T-helper 2 cell (primary cell): ENCODE data around the gene CFAP210.

Source experiments
- DNase-seq, 5 experiments: peaks; one replicate each; pipeline versions ENCODE4 v3.0.0 to v3.0.0-alpha.2; 2012 to 2022
- total RNA-seq, 2 donors: gene quantifications; one replicate each; lab custom pipeline; 2026; lab: John Stamatoyannopoulos, UW

CFAP210 gene
- 4.9 to 5.0 reads per million in 2 donors for total RNA-seq

- DNase-seq, result peak; percentile 93 to 100 (median 98)
Measured at GRCh38 chr2:169694113-169694893, at the start of gene CFAP210, which contains the start of gene PHOSPHO2. CFAP210 (minus strand) TSS chr2:169694405; CDS start chr2:169694327, 78 bp downstream. PHOSPHO2 (plus strand) TSS chr2:169694469; CDS start chr2:169700972, 6,503 bp downstream.

DNA sequence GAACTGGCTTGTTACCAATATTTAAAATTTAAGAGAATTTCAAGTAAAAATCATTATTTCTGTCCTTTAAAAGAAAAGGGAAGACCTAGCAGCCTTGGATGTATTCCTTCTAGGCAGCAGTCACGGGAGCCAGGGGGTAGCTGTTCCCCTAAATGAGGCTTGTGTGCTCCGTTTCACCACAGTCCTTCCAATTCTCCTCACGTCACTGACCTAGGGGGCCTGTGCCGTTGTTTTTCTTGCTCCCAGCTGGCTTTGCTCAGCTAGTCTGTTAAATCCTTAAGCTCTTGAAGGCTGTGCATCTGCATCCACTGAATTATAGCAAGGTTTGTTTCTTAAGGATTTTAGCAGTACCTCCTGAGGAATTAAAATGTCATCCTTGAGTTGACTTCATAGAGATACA is 49.3 kb upstream of the CFAP210 start:
- DNase-seq, result no peak

DNA sequence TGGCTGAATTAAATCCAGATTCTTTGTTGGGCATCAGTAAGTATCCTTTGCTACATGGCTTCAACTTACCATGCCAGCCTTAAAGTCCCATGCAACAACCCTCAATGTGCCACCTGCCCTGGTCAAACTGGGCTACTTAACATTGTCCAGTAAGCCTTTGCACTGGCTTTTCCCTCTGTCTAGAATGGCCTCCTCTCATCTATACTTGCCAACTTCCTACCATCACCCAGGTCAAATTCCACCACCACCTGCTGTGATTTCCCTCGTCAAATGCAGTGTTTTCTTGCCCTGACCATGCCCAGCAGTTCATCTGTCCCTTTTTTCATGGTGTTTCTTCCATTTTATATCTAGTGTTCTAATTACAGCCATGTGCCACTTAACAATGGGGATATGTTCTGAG is 45.1 kb upstream of the CFAP210 start:
- no peak for DNase-seq

DNA sequence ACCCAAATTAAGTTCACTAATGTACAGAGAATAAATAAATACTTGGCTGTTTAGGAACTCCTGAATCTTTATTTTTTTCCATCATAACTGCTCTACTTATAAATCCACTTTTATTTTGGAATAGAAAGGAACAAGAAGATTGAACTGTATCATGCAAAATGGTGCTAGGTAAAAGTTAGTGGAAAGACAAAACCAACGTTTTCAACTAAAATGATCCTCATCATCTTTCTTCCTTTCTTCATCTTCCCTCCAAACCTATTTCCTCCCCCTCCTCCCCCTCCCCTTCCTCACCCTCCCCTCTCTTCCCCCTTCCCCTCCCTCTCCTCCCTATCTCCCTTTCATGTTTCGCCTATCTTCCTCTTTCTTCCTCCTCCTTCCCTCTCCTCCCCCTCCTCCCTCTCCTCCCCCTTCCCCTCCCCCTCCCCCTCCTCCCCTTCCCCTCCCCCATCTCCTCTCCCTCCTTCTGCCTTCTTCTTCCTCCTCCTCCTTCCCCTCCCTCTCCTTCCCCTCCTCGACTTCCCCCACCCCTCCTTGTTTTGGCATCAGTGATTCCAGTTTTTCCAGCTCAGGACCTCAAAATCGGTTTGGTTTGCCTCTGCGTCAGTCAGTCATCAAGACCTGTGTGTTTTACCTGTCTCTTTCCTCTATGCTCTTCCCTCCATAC is 44.5 kb upstream of the CFAP210 start:
- no peak for DNase-seq

DNA sequence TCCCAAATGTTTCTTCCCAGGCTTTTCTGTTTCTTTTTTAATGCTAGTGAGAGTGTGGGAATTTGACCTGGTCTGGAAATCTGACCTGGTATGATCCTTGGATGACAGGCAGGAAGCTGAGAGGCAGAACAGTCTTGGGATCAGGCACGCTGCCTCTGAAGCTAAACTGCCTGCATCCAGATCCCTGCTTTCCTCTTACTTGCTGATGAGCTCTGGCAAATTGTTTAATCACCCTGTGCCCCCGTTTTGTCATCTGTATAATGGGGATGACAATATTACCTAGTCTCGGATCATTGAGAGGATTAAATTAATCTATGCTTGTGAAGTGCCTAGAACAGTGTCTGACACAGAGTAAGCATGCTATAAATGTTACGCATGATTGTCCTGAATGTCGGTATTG is 42.7 kb upstream of the CFAP210 start:
- DNase-seq, result no peak

DNA sequence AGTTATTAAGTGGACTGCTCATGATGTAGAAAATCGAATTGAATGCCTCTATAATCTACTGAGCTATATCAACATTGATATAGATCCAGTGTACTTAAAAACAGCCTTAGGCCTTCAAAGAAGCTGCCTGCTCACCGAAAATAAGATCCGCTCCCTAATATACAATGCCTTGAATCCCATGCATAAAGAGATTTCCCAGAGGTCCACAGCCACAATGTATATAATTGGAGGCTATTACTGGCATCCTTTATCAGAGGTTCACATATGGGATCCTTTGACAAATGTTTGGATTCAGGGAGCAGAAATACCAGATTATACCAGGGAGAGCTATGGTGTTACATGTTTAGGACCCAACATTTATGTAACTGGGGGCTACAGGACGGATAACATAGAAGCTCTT is 41.4 kb upstream of the CFAP210 start:
- no peak for DNase-seq

DNA sequence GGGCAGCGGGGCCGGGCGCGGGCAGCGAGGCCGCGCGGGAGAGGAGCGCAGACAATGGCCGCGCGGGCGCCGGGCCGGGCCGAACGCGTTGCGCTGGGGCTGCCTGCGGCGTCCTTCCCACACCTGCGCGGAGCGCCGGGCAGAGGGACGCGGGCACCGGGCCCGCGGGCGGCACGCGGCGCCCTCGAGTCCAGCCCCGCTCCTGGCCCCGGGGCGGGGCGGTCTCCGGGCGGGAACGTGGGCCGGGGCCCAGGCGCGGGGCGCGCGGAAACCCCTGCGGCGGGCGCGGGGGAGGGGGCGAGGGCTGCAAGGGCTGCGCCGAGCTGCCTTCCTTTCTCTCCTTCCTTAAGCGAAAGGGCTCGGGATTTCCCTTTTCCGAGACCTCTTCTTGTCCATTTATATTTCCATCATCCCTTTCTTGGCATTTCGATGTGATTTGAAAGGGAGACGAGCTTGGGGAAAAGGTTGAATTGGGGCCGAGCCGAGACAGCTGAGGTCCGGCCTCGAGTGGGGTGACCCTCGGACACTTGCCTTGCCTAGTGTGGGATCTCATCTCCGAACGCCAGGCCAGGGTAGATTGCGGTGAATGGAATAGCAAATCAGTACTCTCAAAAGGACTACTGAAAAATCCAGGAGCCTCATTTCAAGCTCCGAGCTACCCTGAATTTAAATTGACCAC is 40.1 kb upstream of the CFAP210 start:
- DNase-seq, result peak in 1 of 5 experiments; percentile 35

- DNase-seq, result peak in 1 of 5 experiments; percentile 9
Measured at GRCh38 chr2:169732583-169733358, 38.6 kb upstream of the CFAP210 start.

DNA sequence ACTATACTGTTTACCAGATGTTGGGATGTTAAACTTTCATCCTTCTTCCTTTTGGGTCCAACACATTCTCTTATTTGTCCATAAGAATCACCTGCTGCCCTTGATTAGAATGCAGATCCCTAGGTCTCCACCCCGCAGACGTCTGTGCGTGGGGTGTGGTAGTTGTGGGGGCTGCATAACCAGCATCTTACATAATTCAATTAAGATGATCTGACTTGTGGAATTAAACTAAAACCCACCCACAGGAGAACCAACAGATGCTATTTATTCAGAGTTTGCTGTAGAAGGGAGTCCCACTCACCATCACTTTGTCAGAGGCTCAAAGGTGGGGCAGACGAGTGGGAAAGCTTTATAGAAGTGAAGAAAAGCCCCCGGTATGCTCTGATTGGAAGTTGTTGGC is 37.9 kb upstream of the CFAP210 start:
- DNase-seq, result no peak

GRCh38 chr2:169729274-169729605 is 35.0 kb upstream of the CFAP210 start:
- no peak for DNase-seq

DNA sequence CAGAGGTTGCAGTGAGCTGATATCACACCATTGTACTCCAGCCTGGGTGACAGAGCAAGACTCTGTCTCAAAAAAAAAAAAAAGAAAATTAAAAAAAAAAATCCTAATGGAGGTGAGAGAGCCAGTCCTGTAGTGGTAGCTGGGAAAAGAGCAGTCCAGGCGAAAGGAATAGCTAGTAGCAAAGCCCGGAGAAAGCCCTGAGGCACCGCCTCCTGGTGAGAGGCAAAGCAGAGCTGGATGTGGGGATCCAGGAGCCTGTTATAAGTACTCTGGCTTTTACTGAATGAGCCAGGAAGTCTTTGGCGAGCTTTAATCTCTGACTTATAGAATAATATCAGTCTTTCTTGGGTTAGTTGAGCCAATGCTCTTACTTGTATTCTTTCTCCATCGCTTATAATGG is 32.9 kb upstream of the CFAP210 start:
- DNase-seq, result no peak

DNA sequence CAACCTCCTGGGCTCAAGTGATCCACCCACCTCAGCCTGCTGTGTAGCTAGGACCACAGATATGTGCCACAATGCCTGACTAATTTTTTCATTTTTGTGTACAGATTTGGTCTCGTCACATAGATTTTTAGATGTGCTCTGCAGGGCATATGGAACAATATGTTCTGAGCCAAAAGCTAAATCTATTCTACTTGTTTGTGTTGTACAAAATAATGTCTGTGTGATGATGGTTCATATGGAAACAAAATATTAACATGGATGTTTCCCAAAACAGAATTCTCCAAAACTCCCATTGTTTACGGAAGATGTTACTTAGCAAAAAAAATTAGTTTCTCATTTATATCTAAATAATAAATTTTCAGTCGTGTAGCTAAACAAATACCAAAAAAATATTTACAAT is 26.8 kb upstream of the CFAP210 start:
- DNase-seq, result no peak

DNA sequence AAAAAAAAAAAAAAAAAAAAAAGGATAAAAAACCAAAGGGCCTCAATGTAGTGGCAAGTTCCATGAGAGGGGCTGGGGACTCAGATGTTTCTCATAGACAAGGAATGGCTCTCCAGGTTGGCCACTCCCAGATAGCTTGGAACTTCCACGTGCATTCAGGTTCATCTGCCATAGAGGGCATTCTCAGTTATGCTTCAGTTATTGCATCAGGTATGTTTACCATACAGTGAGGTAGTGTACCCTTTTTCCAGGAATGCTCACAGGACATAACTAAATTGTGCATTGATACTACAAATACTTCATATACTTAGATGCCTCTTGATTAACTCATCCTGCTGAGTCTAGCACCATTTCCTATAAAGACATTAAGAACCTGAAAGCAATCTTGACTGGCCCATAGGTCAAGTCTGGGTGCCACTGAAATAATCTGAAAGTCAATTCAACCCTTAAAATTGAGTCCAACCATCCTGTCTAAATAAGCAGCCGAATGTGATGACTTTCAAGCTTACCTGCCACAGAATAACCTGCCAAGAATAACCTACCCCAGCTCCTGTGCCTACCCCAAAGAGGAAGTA is 24.8 kb upstream of the CFAP210 start:
- DNase-seq, result no peak

GRCh38 chr2:169717691-169718063 is 23.5 kb upstream of the CFAP210 start:
- no peak for DNase-seq

DNA sequence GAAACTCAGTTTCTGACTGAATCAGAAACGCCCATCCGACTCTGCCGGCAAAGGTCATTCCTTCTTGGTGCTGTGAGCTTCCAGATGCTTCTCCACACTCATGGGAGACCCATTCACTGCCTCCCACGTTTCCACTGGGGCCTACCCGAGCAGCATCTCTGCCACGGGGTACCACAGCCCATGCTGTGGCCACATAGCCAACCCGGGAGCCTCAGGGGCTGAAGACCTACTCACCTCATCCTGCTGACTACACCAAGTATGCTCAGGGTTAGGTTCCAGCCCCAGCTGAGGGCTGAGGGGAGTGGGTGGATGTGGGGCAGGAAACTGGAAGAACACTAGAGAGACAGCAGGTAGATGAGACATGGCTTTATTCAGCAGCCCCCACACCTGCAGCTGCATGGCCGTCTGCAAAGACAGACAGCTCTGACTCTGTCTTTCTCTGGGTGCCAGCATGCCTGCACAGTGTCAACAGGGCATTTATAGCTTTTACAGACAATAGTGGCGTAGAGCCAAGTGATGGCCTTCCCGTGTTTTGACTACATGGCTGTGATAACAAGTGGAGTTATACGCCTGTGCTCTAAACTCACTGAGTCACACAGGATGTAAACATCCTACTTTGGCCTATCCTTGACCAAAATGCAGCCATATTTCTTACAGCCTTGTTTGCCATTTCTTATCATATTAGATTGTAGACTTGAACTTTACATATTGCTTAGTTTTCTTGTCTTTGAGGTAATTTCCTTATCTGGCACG is 22.9 kb upstream of the CFAP210 start:
- DNase-seq, result no peak

DNA sequence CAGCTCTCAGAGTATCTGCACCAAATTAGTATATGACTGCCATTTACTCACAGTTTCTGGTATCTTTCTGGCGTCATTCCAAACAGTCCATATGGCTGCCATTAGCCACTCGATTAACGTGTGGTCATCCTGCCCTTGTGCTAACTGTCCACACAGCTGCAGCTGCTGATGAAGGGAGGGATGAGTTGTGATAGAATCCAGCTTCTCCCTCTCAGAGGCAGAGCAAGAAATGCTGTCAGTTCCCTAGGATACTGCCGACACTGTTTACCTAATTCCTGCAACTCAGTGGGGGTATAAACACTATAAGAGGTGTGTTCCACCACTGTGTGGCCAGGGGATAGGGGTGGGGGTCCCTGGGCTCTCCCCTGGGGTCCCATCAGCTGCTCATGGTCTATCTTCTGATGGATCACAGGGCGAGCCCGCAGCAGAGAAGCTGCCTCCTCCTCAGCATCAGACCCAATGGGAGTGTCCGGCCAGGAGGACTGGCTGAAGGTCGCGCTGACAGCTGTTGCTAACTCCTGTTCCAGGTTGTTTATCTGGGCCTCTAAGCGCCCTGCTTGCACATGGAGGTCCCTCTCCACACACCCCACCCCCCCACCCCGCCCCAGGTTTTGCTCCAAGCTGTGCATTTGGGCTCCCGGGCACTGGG is 22.2 kb upstream of the CFAP210 start:
- no peak for DNase-seq

GRCh38 chr2:169715379-169716237 is 21.4 kb upstream of the CFAP210 start:
- peak in 1 of 5 experiments; percentile 24 for DNase-seq

- DNase-seq, result no peak
Measured at GRCh38 chr2:169714699-169715098, 20.5 kb upstream of the CFAP210 start.

DNA sequence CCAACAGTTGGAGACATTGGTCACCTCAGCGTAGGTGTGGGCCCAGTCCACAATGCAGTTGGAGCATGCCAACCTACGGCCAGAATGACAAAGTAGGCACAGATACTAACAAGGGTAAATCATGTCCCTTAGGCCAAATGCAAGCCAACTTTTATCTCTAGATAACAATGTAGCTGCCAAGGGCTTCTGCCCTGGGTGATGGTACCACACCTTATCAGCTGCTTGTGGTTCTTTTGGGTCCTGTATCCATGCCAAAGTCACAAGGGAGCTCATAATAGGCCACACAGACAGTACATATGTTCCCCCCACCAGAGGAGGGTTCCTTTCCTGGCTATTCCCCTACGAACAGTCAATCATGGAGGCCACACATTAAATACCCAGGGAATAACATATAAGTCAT is 19.1 kb upstream of the CFAP210 start:
- no peak for DNase-seq

DNA sequence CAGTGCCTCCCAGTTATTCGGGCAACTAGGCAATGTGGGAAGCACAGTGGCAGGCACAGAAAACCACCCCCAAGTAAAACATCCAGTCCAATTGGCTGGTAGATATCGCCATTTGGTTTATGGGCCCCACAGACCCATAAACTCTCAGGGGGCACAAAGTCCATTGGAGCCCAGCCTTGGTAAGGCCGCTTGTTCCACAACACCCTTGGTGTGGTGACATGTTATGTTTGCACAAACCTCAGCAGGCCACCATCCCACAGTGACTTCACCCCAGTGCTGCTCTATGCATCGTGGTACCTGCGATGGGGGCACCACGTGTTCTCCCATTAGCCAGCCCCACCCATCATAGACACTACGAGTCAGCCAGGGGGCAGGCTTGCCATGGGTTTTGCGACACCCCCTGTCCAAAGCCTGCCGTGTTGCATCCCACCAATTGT is 18.6 kb upstream of the CFAP210 start:
- no peak for DNase-seq
